HL-60/S4 (cell line): ENCODE data around the gene LDLRAP1.

Source experiments
- in situ Hi-C: fragments of 300-500 bp; cut with MboI; formaldehyde crosslinking; loops from 2 replicates; pipeline ENCODE4 v1.14.3; 2022; ENCODE audit warnings: low sequenced_read_pairs

LDLRAP1 gene

DNA sequence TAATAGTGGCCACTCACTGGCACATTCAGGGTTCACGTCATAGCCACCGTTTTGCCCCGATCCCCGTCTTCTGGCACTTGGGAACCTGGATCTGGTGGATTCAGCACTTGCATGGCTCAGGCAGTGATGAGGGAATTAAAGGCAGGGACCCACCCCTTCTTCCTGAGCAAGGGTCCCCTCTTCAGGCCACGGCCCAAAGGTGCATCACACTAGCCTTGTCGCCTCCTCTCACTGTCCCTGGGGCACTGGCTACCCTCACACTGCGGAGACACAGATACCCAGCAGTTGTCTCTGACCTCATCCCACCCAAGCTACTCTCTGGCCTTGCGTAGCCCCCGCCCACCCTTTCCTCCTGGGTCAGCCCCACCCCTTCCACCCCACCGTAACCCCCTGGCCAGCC is 19.9 kb upstream of the LDLRAP1 start:
- in situ Hi-C loops, result loop anchor here (10.0 kb wide), 2 partner anchors 119 to 281 kb away; partner anchors contain the start of gene SELENON

DNA sequence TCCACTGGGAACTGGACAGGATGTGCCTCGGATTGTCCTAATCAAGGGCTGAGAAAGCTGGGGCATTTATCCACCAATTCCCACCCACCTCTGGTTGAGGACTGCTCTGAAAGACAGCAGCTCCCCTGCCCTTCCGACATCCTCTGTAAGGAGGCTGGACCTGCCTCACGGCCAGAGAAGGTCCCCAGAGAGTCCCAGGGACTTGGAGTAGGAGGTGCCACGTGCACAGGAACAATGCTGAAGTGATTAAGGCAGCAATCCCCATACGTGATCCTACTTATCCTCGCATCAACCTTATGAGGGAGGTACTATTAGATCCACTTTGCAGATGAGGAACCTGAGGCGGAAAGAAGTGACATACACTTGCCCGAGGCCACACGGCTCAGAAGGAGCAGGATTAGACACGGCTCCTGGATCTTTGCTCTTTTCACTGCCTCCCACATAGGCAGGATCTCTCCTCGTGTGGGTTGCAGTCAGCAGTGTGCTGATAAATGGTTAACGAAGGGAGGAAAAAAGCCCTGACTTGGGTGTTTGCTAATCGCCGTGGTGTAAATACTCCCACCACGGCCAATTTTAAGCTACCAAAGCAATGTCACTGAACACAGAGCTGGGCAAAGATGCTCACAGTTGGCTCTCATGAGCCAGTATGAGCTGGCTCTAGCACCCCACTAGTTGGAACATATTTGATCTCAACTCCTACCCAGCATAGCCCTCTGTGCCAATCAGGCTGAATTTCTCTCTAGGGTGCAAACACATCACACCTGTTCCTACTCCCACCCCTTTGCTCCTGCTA is 18.6 kb upstream of the LDLRAP1 start:
- in situ Hi-C loops, result loop anchor here (10.0 kb wide), 2 partner anchors 120 to 280 kb away; partner anchors contain the start of gene SELENON

DNA sequence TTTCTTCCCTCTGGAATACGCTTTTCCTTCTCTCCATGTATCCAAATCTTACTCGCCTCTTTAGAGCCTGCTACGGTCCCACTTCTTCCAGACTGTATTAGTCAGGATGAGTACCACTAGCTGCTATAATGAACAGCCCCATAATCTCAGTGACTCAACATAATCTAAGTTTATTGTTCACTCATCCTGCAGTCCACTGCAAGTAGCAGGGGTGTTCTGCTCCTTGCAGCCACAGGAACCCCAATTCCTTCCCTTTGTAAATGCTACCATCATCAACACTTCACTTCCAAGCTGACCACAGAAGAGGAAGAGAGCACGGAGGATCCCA is 18.1 kb upstream of the LDLRAP1 start:
- in situ Hi-C loops, result loop anchor here (10.0 kb wide), 2 partner anchors 121 to 279 kb away; partner anchors contain the start of gene SELENON

DNA sequence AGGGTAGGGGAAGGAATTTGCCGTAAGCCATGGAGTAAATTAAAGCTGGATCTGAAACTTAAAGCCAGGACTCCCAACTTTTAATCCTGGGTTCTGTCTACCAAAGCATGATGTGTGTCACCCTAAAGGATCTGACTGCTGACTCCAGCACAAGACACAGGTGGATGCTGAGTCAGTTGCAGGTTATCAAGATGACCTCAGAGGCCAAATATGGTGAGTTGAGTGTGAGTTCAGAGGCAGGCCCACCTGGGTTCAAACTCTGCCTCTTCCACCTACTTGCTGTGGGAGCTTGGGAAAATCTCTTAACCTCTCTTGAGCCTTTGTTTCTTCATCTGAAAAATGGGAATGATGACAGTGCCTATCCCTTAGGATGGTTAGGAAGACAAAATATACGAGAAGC is 16.7 kb upstream of the LDLRAP1 start:
- in situ Hi-C loops, result loop anchor here (10.0 kb wide), 2 partner anchors 122 to 278 kb away; partner anchors contain the start of gene SELENON

DNA sequence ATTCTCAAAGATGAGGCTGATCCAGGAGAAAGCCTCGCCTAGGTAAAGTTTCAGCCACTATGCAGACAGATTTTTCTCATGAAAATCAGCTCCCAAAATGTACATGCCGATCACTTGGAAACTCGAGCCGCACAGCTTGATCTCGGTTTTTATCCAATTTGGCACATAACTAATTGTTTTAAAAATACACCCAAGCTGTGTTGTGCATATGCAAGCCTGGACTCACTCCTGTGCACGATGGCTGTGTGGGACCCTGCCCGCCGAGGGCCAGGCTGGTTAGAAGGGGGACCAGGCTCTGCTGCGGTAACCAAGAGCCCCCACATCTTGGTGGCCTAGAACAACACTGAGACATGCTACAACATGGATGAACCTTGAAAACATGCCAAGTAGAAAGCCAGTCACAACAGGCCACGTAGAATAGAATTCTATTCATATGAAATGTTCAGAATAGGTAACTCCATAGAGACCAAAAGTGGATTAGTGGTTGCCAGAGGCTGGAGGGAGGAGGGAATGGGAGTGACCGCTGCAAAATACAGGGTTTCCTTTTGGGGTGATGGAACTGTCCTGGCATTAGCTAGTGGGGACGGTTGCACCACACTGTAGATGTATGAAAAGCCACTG is 16.1 kb upstream of the LDLRAP1 start:
- in situ Hi-C loops, result loop anchor here (10.0 kb wide), 2 partner anchors 123 to 277 kb away; partner anchors contain the start of gene SELENON

DNA sequence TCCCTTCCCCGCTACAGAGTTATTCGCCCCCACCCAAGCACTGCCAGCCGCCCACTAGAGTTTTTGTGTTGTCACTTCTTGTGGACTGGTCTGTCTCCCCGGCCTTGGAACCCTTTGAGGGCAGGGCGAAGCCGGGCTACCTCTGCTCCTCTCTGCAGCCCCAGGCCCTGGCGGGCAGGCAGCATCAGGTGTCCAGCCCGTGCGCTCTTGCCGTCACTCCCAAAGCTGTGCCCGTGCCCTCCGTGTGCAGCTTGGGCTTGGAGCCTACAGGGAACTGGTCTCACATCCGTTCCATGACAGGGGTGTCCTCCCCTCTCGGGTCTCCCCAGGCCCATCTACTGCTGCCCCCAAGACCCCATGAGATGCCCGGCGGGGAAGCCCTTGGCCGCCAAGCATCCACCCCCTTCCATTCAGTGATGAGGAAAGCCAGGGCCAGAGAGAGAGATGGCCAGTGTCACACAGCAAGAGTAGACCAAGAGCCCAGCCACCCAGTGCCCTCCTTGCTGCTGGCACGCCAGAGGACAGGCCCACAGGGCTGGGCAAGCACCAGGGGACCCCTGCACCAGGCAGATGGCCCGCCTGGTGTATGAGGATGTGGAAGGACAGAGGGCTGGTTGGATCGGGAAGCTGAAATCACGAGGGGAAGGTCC is 15.3 kb upstream of the LDLRAP1 start:
- in situ Hi-C loops, result loop anchor here (10.0 kb wide), 2 partner anchors 123 to 277 kb away; partner anchors contain the start of gene SELENON

DNA sequence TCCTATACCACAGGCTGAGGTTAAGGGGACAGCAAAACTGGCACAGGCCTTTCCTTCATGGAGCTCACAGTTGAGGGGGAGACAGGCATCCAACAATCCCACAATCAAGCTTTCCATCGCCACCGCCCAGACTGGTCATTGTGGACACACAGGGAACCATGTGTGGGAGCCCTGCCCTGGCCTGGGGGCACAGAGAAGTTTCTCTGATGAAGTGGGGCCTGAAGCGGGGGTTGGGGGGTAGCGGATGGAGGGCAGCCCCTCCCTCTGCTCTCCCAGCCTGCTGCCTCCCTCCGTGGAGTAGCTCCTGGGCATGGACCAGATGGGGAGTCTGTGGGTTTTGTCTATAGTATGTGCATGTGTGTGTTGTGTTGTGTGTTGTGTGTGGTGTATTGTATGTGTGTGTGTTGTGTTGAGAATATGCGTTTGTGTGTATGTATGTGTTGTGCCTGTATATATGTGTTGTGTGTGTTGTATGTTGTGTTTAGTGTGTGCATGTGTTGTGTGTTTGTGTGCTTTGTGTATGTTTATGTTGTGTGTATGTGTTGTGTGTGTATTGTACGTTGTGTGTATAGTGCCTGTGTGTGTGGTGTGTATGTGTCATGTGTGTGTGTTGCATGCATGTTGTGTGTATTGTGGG is 14.4 kb upstream of the LDLRAP1 start:
- in situ Hi-C loops, result loop anchor here (10.0 kb wide), 2 partner anchors 124 to 276 kb away; partner anchors contain the start of gene SELENON

DNA sequence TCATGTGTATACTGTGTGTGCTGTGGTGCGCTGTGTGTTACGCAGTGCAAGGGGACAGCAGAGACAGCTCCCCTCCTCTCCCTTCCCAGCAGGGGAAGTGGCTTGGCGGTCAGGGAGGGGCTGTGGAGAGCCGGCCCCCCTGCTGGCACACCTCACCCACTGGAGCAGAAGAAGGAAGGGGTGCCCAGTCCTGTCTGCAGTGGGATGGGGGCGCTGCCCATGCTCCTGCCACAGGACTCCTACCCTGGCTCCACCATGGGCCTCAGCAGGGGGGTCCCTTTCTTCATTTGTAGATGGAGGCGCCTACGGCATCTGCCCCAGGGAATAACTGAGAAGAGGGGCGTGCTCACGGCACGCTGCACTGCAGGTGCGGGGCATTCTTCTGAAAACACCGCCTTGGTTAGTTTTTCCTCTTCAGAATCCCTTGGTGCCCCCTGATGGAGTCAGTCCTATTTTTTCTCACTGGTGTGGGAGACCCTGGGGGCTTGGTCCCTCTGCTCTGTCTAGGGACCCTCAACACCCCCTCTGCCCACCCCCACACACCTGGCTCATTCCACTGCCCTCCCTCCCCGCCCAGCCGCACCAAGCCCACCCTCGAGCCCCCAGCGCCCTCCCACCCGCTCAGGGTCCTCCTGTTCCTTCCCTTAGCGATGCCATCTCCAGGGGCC is 13.8 kb upstream of the LDLRAP1 start:
- in situ Hi-C loops, result loop anchor here (10.0 kb wide), 2 partner anchors 125 to 275 kb away; partner anchors contain the start of gene SELENON

DNA sequence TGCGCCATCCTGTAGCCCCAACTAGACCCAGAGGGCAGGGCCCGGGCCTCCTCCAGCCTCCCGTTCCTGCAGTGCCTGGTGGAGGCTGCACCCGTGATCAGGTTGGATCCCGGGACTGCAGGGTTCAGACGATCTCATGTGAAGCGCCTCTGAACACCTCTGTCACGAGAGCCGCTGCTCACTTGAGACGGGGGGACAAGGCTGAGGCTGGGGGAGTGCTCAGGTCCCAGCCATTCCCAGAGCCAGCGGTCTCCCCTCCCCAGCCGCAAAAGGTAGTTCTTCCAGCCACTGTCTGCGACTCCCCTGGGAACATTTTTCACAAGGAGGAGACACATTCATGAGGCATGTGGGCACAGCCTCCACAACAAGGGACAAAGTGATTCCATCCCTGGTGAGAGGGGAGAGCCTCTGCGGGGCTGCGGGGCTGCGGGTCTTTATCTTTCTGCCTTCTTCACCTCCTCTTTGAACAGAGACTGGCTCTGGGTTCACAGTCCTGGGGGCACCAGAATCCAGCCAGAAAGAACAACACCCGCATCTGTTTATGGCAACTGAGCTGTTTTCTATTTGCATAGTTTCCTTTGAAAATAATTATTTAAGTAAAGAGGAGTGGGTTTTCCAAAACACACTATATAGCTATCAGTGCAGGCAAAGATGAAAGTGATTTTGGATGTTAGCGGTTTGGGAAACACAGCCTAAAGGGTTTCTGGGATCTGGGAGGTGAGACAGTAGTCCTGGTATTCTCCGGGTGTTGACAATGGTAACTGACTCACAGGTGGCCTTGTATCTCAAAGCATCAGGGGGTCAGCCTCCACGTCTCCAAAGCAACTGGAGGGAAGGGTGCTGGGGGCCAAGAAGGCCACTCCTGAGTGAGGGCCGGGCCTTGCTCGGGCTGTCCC is 13.0 kb upstream of the LDLRAP1 start:
- in situ Hi-C loops, result no loop called here

DNA sequence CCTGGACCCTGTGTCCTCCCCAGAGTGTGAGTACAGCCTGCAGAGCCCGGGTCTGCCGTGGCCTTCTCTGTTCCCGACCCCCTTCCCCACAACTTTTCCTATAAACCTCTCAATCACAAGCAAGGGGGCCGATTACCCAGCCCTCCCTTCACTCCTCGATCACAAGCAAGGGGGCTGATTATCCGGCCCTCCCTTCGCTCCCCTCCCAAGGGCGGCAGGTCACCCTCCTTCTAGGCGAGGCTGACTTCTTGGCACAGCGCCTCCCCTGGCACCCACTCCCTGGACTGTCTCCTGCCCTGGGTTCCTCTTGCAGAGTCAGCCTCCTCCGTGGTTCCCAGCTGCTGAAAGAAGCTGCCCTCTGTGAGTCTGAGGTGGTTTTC is 12.3 kb upstream of the LDLRAP1 start:
- in situ Hi-C loops, result no loop called here

DNA sequence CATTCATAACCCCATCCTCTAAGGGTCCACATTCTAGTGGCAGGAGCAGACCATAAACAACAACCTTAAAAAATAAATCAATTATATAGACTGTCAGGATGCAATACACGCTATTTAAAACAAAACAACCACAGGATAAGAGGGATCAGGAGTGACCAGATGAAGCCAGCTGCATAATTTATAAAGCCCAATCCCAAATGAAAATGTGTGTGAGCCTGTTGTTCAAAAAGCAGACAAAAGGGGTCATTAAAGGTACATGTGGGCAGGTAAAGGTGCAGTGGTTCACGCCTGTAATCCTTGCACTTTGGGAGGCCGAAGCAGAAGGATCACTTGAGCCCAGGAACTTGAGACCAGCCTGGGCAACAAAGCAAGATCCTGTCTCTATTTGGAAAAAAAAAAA is 10.4 kb upstream of the LDLRAP1 start:
- in situ Hi-C loops, result no loop called here

DNA sequence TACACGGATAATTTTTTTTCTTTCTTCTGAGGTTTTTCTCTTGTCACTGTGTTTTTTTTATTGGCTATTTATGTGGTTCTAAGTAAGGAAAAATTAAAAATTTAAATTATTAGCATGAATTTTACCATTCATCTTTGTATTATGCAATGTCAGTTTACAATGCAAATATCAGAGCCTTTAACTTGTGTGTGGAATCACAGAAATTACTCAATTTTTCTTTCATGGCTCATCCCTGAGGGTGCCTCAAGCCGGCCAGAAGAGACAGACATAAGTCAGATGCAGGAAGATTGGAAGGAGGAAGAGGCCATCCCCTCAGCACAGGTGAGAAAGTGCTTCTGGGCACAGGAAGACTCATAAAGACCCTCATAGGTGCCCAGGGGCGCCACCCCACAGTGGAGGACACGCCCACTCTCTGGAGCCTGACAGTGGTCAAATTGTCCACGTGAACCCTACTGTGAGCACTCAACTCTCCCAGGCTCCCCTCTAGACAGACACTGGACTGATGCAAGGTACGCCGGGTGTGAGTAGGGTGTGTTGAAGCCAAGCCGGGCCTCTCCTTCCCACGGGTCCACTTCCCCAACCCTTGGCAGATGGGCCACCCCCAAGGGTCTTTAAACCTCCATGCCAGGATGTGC is 9.5 kb upstream of the LDLRAP1 start:
- in situ Hi-C loops, result no loop called here

DNA sequence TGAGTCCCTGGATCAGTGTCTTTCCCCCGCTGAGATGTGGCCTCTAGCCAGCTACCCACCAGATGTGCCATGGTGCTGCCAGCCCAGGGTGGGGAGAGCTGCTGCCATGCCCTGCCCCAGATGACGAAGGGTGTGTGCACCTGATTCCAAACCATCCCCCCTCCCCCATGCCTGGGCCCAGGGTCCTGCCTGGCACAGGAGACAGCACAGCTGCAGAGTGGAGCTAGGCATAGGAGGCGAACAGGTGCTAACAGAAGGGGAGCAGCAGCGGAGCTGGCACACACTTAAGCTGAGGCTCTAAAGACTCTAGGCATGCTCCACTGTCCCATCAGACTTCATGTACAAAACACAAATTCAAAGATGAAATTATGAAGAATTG is 9.0 kb upstream of the LDLRAP1 start:
- in situ Hi-C loops, result no loop called here

DNA sequence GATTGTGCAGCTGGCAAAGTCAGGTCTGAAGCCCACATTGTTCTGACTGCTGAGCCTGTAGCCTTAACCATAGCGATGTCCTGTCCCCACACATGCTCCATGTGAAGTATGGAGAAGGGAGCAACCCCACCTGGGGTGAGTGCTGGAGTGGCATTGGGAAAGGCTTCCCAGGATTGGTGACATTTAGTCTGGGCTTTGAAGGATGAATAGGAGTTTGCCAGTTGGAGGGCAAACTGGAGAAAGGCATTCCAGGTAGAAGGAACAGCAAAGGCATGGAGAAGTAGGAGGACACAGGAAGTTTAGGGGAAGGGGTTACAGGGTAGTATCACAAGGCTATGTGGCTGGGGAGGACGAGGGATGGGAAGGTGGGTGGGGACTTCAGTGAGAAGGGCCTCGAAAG is 7.3 kb upstream of the LDLRAP1 start:
- in situ Hi-C loops, result no loop called here

DNA sequence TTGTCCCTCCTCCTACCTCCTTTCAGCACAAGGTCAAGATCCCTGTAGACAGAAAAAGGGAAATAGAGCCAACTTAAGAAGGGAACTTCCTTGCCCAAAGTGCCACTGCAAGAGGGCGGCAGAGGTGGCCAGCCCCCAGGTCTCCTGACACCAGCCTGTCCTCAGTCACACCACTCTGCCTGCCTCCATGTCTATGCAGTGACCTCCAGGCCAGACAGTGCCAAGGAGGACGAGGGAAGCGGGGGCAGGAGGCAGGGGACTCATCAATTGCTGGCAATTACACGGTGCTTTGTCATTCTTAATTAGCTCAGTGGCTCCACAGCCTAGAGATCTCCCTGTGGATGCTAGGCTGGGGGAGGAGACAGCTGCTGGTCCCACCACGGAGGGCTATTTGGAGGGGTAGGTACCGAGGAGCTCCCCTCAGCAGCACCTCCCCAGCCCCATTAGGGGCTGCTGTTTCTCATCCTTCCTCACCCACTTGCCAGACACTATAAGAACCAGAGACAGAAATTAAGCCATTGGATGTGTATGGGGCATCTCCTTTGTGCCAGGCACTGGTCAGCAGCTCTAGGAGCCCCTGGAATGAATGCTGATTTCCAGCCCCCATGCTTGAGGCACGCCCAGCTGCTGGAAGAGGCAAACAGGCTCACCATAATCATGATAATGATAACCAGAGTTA is 6.1 kb upstream of the LDLRAP1 start:
- in situ Hi-C loops, result no loop called here

DNA sequence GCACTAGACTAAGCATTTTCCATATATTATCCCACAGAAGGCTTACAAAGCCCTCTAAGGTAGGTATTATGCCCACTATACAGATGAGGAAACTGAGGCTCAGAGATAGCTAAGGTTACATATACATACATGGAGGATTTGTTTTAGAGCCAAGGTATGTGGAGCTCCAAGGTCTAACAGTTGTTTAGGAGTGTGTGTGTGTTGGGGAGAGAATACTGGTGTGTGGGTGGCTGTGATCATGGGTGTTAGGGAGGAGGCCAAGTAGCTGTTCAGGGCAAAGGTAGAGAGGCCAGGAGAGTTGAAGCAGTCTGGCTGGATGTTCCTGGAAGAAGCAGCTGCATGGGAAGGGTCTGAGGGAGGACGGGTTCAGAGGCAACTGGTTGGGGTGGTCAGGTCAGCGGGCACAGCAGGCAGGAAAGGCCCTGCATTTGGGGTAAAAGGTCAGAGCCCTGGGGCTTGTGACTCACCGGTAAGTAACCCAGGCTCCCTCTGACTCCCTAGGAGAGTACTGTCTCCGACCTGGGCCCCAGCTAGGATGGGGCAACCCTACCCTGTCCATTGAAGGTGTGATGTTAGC is 5.1 kb upstream of the LDLRAP1 start:
- in situ Hi-C loops, result no loop called here

DNA sequence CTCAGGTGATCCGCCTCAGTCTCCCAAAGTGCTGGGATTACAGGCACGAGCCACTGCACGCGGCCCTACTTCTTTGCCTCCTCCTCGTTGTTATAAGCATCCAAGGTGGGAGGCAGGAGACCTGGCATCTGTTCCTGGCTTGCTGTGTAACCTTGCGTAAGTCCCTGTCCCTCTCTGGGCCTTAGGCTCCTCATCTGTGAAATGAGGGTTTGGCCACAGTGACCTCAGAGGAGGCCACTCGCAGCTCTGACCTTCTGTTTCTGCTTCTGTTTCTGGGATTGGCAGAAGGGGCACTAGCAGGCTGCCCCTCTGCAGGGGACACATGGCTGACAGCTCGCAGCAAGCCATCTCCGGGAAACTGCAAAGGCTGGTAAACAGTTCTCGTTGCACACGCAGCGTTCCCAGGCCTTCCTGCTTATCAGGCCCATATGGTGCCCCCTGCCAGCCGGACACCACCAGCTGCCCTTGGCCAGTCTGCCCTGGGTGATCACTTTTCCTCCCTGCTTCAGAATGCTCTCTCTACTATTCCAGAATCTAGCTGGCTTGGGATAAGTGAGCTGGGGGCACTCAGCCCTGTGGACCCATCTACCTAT is 2.6 kb upstream of the LDLRAP1 start:
- in situ Hi-C loops, result no loop called here

DNA sequence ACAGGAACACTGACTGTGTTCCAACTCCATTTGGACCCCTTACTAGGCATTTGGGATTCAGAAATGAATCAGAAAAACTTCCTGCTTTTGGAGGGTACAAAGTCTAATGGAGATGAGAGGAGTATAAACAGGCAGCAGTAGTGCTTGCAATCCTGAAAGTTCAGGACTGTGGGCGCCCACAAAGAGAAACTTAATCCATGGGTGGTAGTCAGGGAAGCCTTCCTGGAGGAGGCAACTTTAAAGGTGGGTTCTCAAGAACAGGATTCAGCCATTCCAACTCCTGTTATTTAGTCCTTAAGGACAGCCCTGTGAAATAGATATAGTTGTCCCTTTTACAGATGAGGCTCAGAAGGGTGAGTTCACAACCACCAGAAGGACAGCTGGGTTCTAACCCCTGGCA is 2.0 kb upstream of the LDLRAP1 start:
- in situ Hi-C loops, result no loop called here
